Measurements from ENCODE around the gene CLDN34.

The CLDN34 gene

DNA sequence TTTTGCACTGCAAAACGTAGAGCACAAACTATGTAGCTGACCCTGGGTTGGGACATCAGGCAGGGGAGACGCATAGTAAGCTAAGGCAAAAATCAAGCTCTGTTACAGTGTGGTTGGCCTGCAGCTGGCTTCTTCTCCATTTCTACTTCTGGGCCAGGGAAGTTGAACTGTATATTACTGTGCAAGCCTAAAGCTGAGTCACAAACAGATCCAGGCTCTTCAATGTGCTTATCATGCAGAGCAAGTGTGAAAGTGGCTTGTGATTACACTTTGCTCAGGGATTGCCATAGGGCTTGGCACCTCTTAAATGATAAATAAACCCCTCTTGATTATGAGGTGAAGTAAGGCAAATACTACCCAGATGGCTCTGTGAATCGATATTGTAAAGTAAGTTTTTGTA lies 40.5 kb downstream of the CLDN34 start:
- Histone ChIP-seq H2AK5ac (ENCODE audit: low read length) (no peak overlapping the region), H2BK12ac (ENCODE audit: low read length) (peak overlapping the region; percentile 3)

DNA sequence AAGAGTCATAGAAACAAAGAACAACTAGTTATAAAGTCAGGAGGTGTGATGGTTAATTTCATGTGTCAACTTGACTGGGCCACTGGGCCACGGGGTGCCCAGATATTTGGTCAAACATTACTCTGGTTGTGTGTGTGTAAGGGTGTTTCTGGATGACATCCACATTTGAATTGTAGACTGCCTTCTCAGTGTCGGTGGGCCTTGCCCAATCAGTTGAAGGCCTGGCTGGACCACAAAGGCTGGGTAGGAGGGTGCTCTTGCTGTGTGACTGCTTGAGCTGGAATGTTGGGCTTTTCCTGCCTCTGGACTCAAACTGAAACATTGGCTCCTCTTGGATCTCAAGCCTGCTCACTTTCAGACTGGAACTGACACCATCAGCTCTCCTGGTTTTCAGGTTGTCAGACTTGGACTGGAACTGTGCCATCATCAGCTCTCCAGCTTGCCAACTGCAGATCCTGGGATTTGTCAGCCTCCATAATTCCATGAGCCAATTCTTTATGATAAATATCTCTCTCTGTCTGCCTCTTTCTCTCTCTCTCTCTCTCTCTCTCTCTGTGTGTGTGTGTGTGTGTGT lies 41.4 kb downstream of the CLDN34 start:
- no peak overlapping the region for H3K23ac ChIP-seq (ENCODE audit: low read length)
- H3K27ac ChIP-seq (ENCODE audit: low read depth, low read length), result peak overlapping the region; percentile 22
- H3K14ac ChIP-seq (ENCODE audit: low read length), result no peak overlapping the region
- H3K9ac ChIP-seq (ENCODE audit: low read length), result no peak overlapping the region
- no peak overlapping the region for H4K8ac ChIP-seq (ENCODE audit: low read depth, low read length)
- peak in 1 of 2 donors; percentile 26 for DNase-seq
- H4K91ac ChIP-seq (ENCODE audit: low read depth, low read length), result peak overlapping the region; percentile 39
- H3K79me1 ChIP-seq (ENCODE audit: low read length), result peaks cover 17% of the 10 kb centered on the region
- peaks cover 14 to 29% of the 10 kb centered on the region in 2 experiments for H3K4me1 ChIP-seq (ENCODE audit: control insufficient read depth in 1 of 2, insufficient read depth in 2 of 2, low read length in 2 of 2)
- no peak overlapping the region for H4K12ac ChIP-seq (ENCODE audit: low read depth, low read length)
- peaks cover 6% of the 10 kb centered on the region for H3K79me2 ChIP-seq (ENCODE audit: control insufficient read depth, insufficient read depth, low read length, poor library complexity)
- H2AK5ac ChIP-seq (ENCODE audit: low read length), result no peak overlapping the region
- no peak overlapping the region for H3K4me3 ChIP-seq (ENCODE audit: low read depth, low read length)
- no peaks in the 10 kb centered on the region for H3K36me3 ChIP-seq (ENCODE audit: control insufficient read depth in 1 of 2, insufficient read depth in 2 of 2, low read length in 2 of 2)
- H3K18ac ChIP-seq (ENCODE audit: low read length), result no peak overlapping the region
- H3K9me3 ChIP-seq (ENCODE audit: insufficient read depth, low read depth, low read length), result no peaks in the 10 kb centered on the region
- no peaks in the 10 kb centered on the region for H3K27me3 ChIP-seq (ENCODE audit: insufficient read depth, low read length)
- no peak overlapping the region for H2BK5ac ChIP-seq (ENCODE audit: low read depth, low read length, poor library complexity)
- no peak overlapping the region for H3K4ac ChIP-seq (ENCODE audit: low read depth, low read length)
- H2BK12ac ChIP-seq (ENCODE audit: low read length), result no peak overlapping the region
- no peak overlapping the region for H2AFZ ChIP-seq (ENCODE audit: insufficient read depth, low read length, poor library complexity)
- no peak overlapping the region for H3K4me2 ChIP-seq (ENCODE audit: low read length)
- WGBS (ENCODE audit: extremely low coverage, insufficient coverage, insufficient read length), result no CpG with 5 or more reads among the region's 2 CpGs
- H2BK120ac ChIP-seq (ENCODE audit: insufficient read depth, low read length, poor library complexity), result no peak overlapping the region

More for the DNA sequence above, 40.5 kb downstream of the CLDN34 start:
- peaks cover 14 to 29% of the 10 kb centered on the region in 2 experiments for H3K4me1 ChIP-seq (ENCODE audit: control insufficient read depth in 1 of 2, insufficient read depth in 2 of 2, low read length in 2 of 2)
- no peak overlapping the region for H2BK5ac ChIP-seq (ENCODE audit: low read depth, low read length, poor library complexity)
- H3K14ac ChIP-seq (ENCODE audit: low read length), result no peak overlapping the region
- no peak overlapping the region for H3K9ac ChIP-seq (ENCODE audit: low read length)
- H3K18ac ChIP-seq (ENCODE audit: low read length), result no peak overlapping the region
- peaks cover 17% of the 10 kb centered on the region for H3K79me1 ChIP-seq (ENCODE audit: low read length)
- no peak overlapping the region for H3K23ac ChIP-seq (ENCODE audit: low read length)
- WGBS (ENCODE audit: extremely low coverage, insufficient coverage, insufficient read length), result no CpG with 5 or more reads among the region's 3 CpGs
- no peak for DNase-seq
- H4K8ac ChIP-seq (ENCODE audit: low read depth, low read length), result no peak overlapping the region
- H3K27ac ChIP-seq (ENCODE audit: low read depth, low read length), result peak overlapping the region; percentile 96
- peak overlapping the region; percentile 31 for H2BK120ac ChIP-seq (ENCODE audit: insufficient read depth, low read length, poor library complexity)
- H3K4me3 ChIP-seq (ENCODE audit: low read depth, low read length), result no peak overlapping the region
- peaks cover 6% of the 10 kb centered on the region for H3K79me2 ChIP-seq (ENCODE audit: control insufficient read depth, insufficient read depth, low read length, poor library complexity)
- H2AFZ ChIP-seq (ENCODE audit: insufficient read depth, low read length, poor library complexity), result no peak overlapping the region
- H3K27me3 ChIP-seq (ENCODE audit: insufficient read depth, low read length), result no peaks in the 10 kb centered on the region
- H3K4me2 ChIP-seq (ENCODE audit: low read length), result no peak overlapping the region
- no peak overlapping the region for H4K12ac ChIP-seq (ENCODE audit: low read depth, low read length)
- H3K9me3 ChIP-seq (ENCODE audit: insufficient read depth, low read depth, low read length), result no peaks in the 10 kb centered on the region
- no peak overlapping the region for H3K4ac ChIP-seq (ENCODE audit: low read depth, low read length)
- H4K91ac ChIP-seq (ENCODE audit: low read depth, low read length), result no peak overlapping the region
- H3K36me3 ChIP-seq (ENCODE audit: control insufficient read depth in 1 of 2, insufficient read depth in 2 of 2, low read length in 2 of 2), result no peaks in the 10 kb centered on the region

- Histone ChIP-seq H3K23ac (ENCODE audit: low read length) (no peak overlapping the region), H2BK12ac (ENCODE audit: low read length) (peak overlapping the region; percentile 5), H3K18ac (ENCODE audit: low read length) (no peak overlapping the region), H2AFZ (ENCODE audit: insufficient read depth, low read length, poor library complexity) (no peak overlapping the region), H3K4ac (ENCODE audit: low read depth, low read length) (no peak overlapping the region), H3K9me3 (ENCODE audit: insufficient read depth, low read depth, low read length) (no peaks in the 10 kb centered on the region), H3K4me2 (ENCODE audit: low read length) (no peak overlapping the region), H4K91ac (ENCODE audit: low read depth, low read length) (no peak overlapping the region), H2BK5ac (ENCODE audit: low read depth, low read length, poor library complexity) (no peak overlapping the region), H2AK5ac (ENCODE audit: low read length) (no peak overlapping the region), H3K36me3 (ENCODE audit: control insufficient read depth in 1 of 2, insufficient read depth in 2 of 2, low read length in 2 of 2) (no peaks in the 10 kb centered on the region), H3K4me1 (ENCODE audit: control insufficient read depth in 1 of 2, insufficient read depth in 2 of 2, low read length in 2 of 2) (peaks cover 14 to 31% of the 10 kb centered on the region in 2 experiments), H4K8ac (ENCODE audit: low read depth, low read length) (no peak overlapping the region), H3K9ac (ENCODE audit: low read length) (no peak overlapping the region), H3K79me1 (ENCODE audit: low read length) (peaks cover 24% of the 10 kb centered on the region), H3K14ac (ENCODE audit: low read length) (no peak overlapping the region), H4K12ac (ENCODE audit: low read depth, low read length) (no peak overlapping the region), H3K27ac (ENCODE audit: low read depth, low read length) (no peak overlapping the region), H2BK120ac (ENCODE audit: insufficient read depth, low read length, poor library complexity) (no peak overlapping the region), H3K79me2 (ENCODE audit: control insufficient read depth, insufficient read depth, low read length, poor library complexity) (peaks cover 12% of the 10 kb centered on the region), H3K27me3 (ENCODE audit: insufficient read depth, low read length) (no peaks in the 10 kb centered on the region), H3K4me3 (ENCODE audit: low read depth, low read length) (no peak overlapping the region)
- DNase-seq, result no peak
- no CpG with 5 or more reads among the region's 1 CpG for whole genome bisulfite sequencing (ENCODE audit: extremely low coverage, insufficient coverage, insufficient read length)
Measured at GRCh38 chrX:10009741-10010140, 42.6 kb downstream of the CLDN34 start.

DNA sequence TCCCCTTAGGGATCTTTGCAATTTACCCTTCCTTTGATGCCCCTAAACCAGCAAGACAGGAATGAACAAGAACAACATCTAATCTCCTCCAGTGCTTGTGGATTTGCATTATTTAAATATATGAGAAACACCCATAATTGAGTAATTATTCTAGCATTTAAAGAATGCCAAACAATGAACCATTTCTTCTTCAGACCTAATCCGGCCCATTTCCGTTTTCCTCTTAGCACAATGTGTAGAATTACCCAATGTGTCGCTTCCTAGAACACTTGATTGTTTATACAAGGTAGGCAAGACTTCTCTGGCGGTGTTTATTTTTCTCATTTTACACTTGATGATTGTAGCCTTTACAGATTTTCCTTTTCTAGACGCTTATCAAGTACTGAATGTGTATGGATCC lies 43.5 kb downstream of the CLDN34 start:
- Histone ChIP-seq H3K79me2 (ENCODE audit: control insufficient read depth, insufficient read depth, low read length, poor library complexity) (peaks cover 10% of the 10 kb centered on the region), H3K4me3 (ENCODE audit: low read depth, low read length) (no peak overlapping the region), H3K79me1 (ENCODE audit: low read length) (peaks cover 23% of the 10 kb centered on the region), H3K36me3 (ENCODE audit: control insufficient read depth in 1 of 2, insufficient read depth in 2 of 2, low read length in 2 of 2) (no peaks in the 10 kb centered on the region), H3K27ac (ENCODE audit: low read depth, low read length) (peak overlapping the region; percentile 17), H2BK120ac (ENCODE audit: insufficient read depth, low read length, poor library complexity) (no peak overlapping the region), H2BK12ac (ENCODE audit: low read length) (no peak overlapping the region), H4K12ac (ENCODE audit: low read depth, low read length) (no peak overlapping the region), H3K23ac (ENCODE audit: low read length) (no peak overlapping the region), H2AK5ac (ENCODE audit: low read length) (no peak overlapping the region), H3K27me3 (ENCODE audit: insufficient read depth, low read length) (no peaks in the 10 kb centered on the region), H3K4me1 (ENCODE audit: control insufficient read depth in 1 of 2, insufficient read depth in 2 of 2, low read length in 2 of 2) (peaks cover 14 to 27% of the 10 kb centered on the region in 2 experiments), H3K4me2 (ENCODE audit: low read length) (no peak overlapping the region), H3K9ac (ENCODE audit: low read length) (no peak overlapping the region), H3K9me3 (ENCODE audit: insufficient read depth, low read depth, low read length) (no peaks in the 10 kb centered on the region), H3K18ac (ENCODE audit: low read length) (no peak overlapping the region), H4K8ac (ENCODE audit: low read depth, low read length) (no peak overlapping the region), H3K14ac (ENCODE audit: low read length) (no peak overlapping the region), H3K4ac (ENCODE audit: low read depth, low read length) (no peak overlapping the region), H2BK5ac (ENCODE audit: low read depth, low read length, poor library complexity) (no peak overlapping the region), H4K91ac (ENCODE audit: low read depth, low read length) (no peak overlapping the region), H2AFZ (ENCODE audit: insufficient read depth, low read length, poor library complexity) (no peak overlapping the region)
- DNase-seq, result peak in 1 of 2 donors; percentile 19
- no CpG with 5 or more reads among the region's 5 CpGs for WGBS (ENCODE audit: extremely low coverage, insufficient coverage, insufficient read length)

All from trophoblast cell (in vitro differentiated cells and primary cell).